HG03108 (cell line): Measurements from ENCODE around the gene TDRD12.

Experiments
- ATAC-seq: cut with Tn5 transposase; IDR thresholded peaks from one replicate; pipeline ENCODE4 v1.9.1; 2021; ENCODE audit warnings: moderate library complexity; ENCODE audit not compliant: unreplicated experiment

The TDRD12 gene

GRCh38 chr19:32719611-32720059 lies at the start of gene TDRD12:
TDRD12 (plus strand) TSS chr19:32719767; CDS start chr19:32720073, 306 bp downstream.
- ATAC-seq = no peak

GRCh38 chr19:32671883-32672593 lies 47.5 kb upstream of the TDRD12 start:
- ATAC-seq = no peak

- ATAC-seq = no peak
These were observed 46.7 kb upstream of the TDRD12 start for GRCh38 chr19:32672841-32673240.

GRCh38 chr19:32673573-32673972 lies 46.0 kb upstream of the TDRD12 start:
- no peak for ATAC-seq

- no peak for ATAC-seq
These were observed 45.2 kb upstream of the TDRD12 start for GRCh38 chr19:32674153-32674930.

DNA sequence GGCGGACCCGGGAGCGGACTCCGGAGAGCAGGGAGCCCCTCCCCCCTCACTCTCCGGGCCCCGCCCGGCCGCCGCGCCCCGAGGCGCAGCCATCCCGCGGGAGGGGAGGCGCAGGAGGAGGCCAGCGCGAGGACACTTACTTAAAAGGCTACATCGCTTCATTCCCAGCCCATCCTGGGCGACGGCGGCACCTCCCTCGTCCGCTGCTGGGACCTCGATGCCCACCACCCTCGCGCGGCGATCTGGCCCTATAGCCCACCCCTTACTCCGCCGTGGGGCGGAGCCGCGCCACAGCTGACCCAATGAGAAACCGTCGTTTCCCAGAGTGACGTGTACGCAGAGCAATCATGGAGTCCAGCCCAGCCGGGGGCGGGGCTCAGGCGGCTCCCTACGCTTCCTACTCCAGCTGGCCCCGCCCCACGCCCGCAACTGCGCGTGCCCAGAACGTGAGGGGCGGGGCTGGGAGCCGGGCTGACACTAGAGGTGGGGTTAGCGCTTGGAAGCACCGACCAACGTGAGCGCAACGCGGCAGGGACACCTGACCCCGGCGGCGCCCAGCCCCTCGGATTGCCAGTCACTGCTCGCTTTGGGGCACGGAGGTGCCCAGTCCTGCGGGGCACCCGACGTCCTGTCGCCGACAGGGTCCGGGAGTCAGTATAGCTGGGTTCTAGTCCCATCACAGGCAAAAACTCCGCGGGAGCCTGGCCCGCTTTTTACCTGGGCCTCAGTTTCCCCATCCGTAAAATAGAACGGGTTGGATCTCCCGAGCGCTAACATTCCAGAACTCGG lies 44.4 kb upstream of the TDRD12 start, which contains the start of gene ANKRD27:
ANKRD27 (minus strand) TSS at position 250 of the 789 bp plus-strand sequence. CDS start 16,165 bp downstream, outside the sequence.
- ATAC-seq = peak; percentile 95

DNA sequence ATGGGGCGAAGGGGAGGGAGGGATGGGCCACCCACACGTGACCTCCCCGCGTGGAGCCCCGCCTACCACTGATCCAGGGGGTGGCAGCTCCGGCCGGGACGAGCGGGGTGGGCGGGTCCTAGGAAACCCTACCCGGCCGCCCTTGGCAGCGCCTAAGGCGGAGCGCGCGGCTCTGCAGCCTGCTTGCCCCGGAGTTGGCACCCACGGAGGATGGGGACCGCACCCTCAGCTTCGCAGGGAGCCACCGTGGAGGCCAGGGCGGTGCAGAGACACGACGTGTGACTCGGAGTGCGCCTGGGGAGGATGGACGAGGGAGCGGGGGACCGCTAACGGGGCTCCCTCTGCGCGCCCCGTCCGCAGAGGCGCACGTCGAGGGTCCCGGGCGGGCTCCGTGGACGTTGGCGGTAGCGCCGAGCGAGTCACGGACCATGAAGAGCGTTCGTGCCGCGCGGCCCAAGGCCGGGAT lies 43.8 kb upstream of the TDRD12 start, which contains the start of gene RGS9BP:
RGS9BP (plus strand) TSS at position 129 of the 466 bp plus-strand sequence. CDS start 416 bp downstream, outside the sequence.
- ATAC-seq = no peak

DNA sequence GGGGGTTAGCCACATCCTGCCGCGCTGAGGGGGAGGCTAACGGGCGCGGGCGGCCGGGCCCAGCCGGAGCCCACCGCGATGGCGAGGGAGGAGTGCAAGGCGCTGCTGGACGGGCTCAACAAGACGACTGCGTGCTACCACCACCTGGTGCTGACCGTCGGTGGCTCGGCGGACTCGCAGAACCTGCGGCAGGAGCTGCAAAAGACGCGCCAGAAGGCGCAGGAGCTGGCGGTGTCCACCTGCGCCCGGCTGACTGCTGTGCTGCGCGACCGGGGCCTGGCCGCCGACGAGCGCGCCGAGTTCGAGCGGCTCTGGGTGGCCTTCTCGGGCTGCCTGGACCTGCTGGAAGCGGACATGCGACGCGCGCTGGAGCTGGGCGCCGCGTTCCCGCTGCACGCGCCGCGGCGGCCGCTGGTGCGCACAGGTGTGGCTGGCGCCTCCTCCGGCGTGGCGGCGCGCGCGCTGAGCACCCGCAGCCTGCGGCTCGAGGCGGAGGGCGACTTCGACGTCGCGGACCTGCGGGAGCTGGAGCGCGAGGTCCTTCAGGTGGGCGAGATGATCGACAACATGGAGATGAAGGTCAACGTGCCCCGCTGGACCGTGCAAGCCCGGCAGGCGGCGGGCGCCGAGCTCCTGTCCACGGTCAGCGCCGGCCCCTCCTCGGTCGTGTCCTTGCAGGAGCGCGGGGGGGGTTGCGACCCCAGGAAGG lies 43.2 kb upstream of the TDRD12 start:
- no peak for ATAC-seq

GRCh38 chr19:32676895-32677359 lies 42.6 kb upstream of the TDRD12 start:
- ATAC-seq = no peak

DNA sequence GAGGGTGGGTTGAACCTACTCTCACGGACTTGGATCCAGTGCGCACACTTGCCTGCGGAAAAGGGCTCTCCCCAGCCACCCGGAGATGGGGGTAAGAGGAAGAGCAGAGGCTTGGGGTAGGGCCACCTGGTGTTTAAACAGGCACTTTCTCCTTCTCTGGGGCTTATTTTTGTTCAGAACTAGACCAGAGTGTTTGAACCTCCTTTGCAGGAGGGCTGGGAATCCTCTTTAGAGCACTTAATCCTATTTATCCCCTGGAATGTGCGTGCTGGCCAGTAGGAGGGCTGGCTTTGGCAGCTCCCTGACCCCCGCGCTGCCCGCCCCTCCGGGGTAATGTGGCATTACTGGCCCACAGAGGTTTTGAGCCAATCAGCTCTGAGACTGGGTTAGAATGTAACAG lies 41.9 kb upstream of the TDRD12 start:
- ATAC-seq = no peak

DNA sequence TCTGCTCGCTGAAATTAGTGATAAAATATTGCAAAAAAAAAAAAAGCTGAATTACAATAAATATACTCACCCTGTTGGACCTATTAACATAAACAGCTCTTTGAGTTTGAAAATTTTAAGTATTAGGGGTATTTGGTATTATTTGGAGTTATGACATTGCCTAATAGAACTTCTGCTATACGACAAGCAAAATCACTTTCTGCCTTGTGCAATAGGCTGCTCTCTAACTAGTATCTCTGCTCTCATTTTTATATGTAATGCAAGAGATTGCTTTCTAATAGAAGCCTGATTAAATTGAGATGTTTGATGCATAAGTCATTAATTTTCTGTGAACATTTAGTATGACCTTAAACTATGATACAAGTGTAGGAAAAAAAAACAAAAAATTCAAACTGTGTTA lies 38.6 kb upstream of the TDRD12 start:
- ATAC-seq = no peak

- no peak for ATAC-seq
These were observed 37.2 kb upstream of the TDRD12 start for GRCh38 chr19:32682317-32682716.

DNA sequence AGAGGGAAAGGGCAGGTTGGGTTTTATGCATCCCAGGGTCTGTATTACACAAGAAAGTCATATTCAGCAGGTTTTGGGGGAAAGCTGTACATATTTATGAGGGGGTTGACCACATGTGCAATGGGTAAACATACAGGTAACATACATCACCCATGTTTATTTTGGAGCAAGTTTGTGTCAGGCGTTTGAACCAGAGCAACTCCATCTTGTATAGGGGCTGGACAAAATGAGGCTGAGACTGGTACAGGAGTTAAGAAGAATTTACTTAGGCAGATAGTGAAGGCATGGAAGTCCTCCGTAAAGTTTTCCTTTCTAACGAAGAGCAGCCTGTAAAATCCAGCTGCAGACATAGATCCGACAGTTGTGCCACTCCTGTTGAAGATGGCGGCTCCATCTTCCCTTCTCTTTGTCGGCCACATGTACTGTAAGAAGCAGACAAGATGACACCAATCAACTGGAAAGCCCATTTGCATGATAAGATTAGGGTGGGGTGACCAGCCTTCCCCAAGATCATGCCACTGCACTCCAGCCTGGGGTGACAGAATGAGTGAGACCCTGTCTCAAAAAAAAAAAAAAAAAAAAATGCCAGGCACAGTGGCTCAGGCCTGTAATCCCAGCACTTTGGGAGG lies 32.6 kb upstream of the TDRD12 start:
- ATAC-seq = no peak

- no peak for ATAC-seq
These were observed 31.9 kb upstream of the TDRD12 start for GRCh38 chr19:32687681-32688080.

DNA sequence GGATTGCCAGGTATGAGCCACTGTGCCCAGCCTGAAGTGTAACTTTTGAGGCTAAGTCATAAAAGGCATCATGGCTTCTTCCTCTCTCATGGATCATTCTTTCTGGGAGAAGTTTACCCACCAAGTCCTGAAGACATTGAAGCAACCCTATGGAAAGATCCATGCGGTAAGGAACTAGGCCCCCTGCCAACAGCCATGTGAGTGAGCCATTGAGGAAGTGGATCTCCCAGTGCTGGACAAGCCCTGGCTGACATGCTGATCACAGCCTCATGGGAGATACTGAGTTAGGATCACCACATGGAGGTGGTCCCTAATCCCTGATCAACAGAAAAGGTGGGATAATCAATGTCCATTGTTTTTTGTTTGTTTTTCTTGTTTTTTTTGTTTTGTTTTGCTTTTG lies 31.3 kb upstream of the TDRD12 start:
- no peak for ATAC-seq

- ATAC-seq = peak; percentile 89
These were observed 28.1 kb upstream of the TDRD12 start, which contains the start of gene NUDT19 for GRCh38 chr19:32691291-32691951. NUDT19 (plus strand) TSS chr19:32691821; CDS start chr19:32691961, 140 bp downstream.

- peak; percentile 61 for ATAC-seq
These were observed 27.4 kb upstream of the TDRD12 start for GRCh38 chr19:32691952-32692726.

GRCh38 chr19:32692727-32693061 lies 26.9 kb upstream of the TDRD12 start:
- no peak for ATAC-seq
